Jurkat, Clone E6-1 (cell line): ENCODE results near the gene FUOM.
"Not testable (repeated sequence)": the region's sequence is repeated elsewhere in the genome, so short reads cannot be mapped to it uniquely, and the experiment has no call there.

ENCODE experiments used
- DNase-seq: peaks from one replicate; pipeline ENCODE4 v3.0.0-alpha.2; 2011; ENCODE audit warnings: low read depth, low spot score
- H3K4me3 ChIP-seq: 2 replicates; pipeline ENCODE4 v1.5.1; 2011; ENCODE audit warnings: mild to moderate bottlenecking, low read length, control low read depth, moderate library complexity

Gene FUOM

GRCh38 chr10:133325440-133326222 lies 32.2 kb downstream of the FUOM start:
- H3K4me3 ChIP-seq, result no peak overlapping the region

GRCh38 chr10:133324857-133325260 lies 33.0 kb downstream of the FUOM start:
- H3K4me3 ChIP-seq, result peak overlapping the region; percentile 13

More at GRCh38 chr10:133325440-133326222, 32.2 kb downstream of the FUOM start:
- DNase-seq, result no peak

GRCh38 chr10:133324198-133324792 lies 33.5 kb downstream of the FUOM start:
- peak overlapping the region; percentile 13 for H3K4me3 ChIP-seq
- DNase-seq, result peak; percentile 71

More at GRCh38 chr10:133324857-133325260, 33.0 kb downstream of the FUOM start:
- DNase-seq, result no peak

- DNase-seq, H3K4me3 ChIP-seq: not testable (repeated sequence)
Observed at GRCh38 chr10:133322064-133322709, 35.6 kb downstream of the FUOM start.

- not testable (repeated sequence) for DNase-seq, H3K4me3 ChIP-seq
Observed at GRCh38 chr10:133320852-133321422, 36.9 kb downstream of the FUOM start.

- peak; percentile 21 for DNase-seq
- peak overlapping the region; percentile 55 for H3K4me3 ChIP-seq
Observed at GRCh38 chr10:133318494-133319127, 39.2 kb downstream of the FUOM start.

GRCh38 chr10:133316732-133317131 lies 41.1 kb downstream of the FUOM start:
- no peak for DNase-seq
- H3K4me3 ChIP-seq, result no peak overlapping the region

- no peak for DNase-seq
- no peak overlapping the region for H3K4me3 ChIP-seq
Observed at GRCh38 chr10:133316266-133316665, 41.6 kb downstream of the FUOM start.

- peak; percentile 24 for DNase-seq
Observed at GRCh38 chr10:133315847-133316246, 42.0 kb downstream of the FUOM start.

GRCh38 chr10:133314911-133315310 lies 42.9 kb downstream of the FUOM start:
- H3K4me3 ChIP-seq, result no peak overlapping the region
- no peak for DNase-seq

More at GRCh38 chr10:133315847-133316246, 42.0 kb downstream of the FUOM start:
- no peak overlapping the region for H3K4me3 ChIP-seq

- DNase-seq, result no peak
- no peak overlapping the region for H3K4me3 ChIP-seq
Observed at GRCh38 chr10:133313192-133313591, 44.6 kb downstream of the FUOM start.

GRCh38 chr10:133312769-133313145 lies 45.1 kb downstream of the FUOM start:
- H3K4me3 ChIP-seq, result no peak overlapping the region
- DNase-seq, result no peak

- no peak overlapping the region for H3K4me3 ChIP-seq
- no peak for DNase-seq
Observed at GRCh38 chr10:133312016-133312768, 45.6 kb downstream of the FUOM start.

GRCh38 chr10:133311570-133311969 lies 46.2 kb downstream of the FUOM start:
- no peak for DNase-seq
- H3K4me3 ChIP-seq, result no peak overlapping the region

GRCh38 chr10:133310789-133311188 lies 47.0 kb downstream of the FUOM start:
- no peak for DNase-seq

GRCh38 chr10:133310399-133310755 lies 47.4 kb downstream of the FUOM start:
- H3K4me3 ChIP-seq, result no peak overlapping the region
- DNase-seq, result no peak

More at GRCh38 chr10:133310789-133311188, 47.0 kb downstream of the FUOM start:
- H3K4me3 ChIP-seq, result no peak overlapping the region

- no peak for DNase-seq
- H3K4me3 ChIP-seq, result no peak overlapping the region; the same call in 1 of the 2 replicates
Observed at GRCh38 chr10:133309720-133310398, 48.0 kb downstream of the FUOM start.

GRCh38 chr10:133309100-133309719 lies 48.6 kb downstream of the FUOM start:
- H3K4me3 ChIP-seq, result peak overlapping the region; percentile 71
- peak; percentile 65 for DNase-seq
